GM23248 (cell line): ENCODE measurements around the gene MOV10. TPM values are rescaled to one million over a fixed set of nuclear protein-coding genes. Genes with fewer than 3 reads are reported as not detected.

Experiments used
- DNase-seq: peaks from one replicate; pipeline ENCODE4 v3.0.0-alpha.2; 2015
- H2AFZ ChIP-seq: fragments of 200-600 bp; sonication (generic); 2 replicates; pipeline ENCODE4 v1.6.1; 2016; ENCODE audit warnings: antibody characterized with exemption
- H3F3A ChIP-seq: fragments of 200-600 bp; sonication (generic); 2 replicates; pipeline ENCODE4 v1.6.1; 2016; ENCODE audit warnings: mild to moderate bottlenecking, antibody characterized with exemption, mixed run types; ENCODE audit not compliant: insufficient read depth
- H3K27ac ChIP-seq: fragments of 200-600 bp; sonication (generic); 2 replicates; pipeline ENCODE4 v1.5.1; 2016; ENCODE audit warnings: mild to moderate bottlenecking
- H3K27me3 ChIP-seq: fragments of 200-600 bp; sonication (generic); replicated peaks from 2 replicates; pipeline ENCODE4 v1.6.1; 2016; ENCODE audit warnings: mild to moderate bottlenecking; ENCODE audit not compliant: insufficient read depth
- H3K36me3 ChIP-seq: fragments of 200-600 bp; sonication (generic); 2 replicates; pipeline ENCODE4 v1.6.1; 2016; ENCODE audit warnings: low read depth, mild to moderate bottlenecking
- H3K4me1 ChIP-seq: fragments of 200-600 bp; sonication (generic); 2 replicates; pipeline ENCODE4 v1.6.1; 2016; ENCODE audit warnings: mild to moderate bottlenecking; ENCODE audit not compliant: insufficient read depth
- H3K4me2 ChIP-seq: fragments of 200-600 bp; sonication (generic); one replicate; pipeline ENCODE4 v1.6.1; 2016; ENCODE audit warnings: mild to moderate bottlenecking; ENCODE audit not compliant: unreplicated experiment
- H3K4me3 ChIP-seq: fragments of 200-600 bp; sonication (generic); 2 replicates; pipeline ENCODE4 v1.5.1; 2016; ENCODE audit warnings: mild to moderate bottlenecking
- H3K79me2 ChIP-seq: fragments of 200-600 bp; sonication (generic); 2 replicates; pipeline ENCODE4 v1.6.1; 2016; ENCODE audit warnings: mild to moderate bottlenecking; ENCODE audit not compliant: insufficient read depth
- H3K9ac ChIP-seq: fragments of 200-600 bp; sonication (generic); 2 replicates; pipeline ENCODE4 v1.6.1; 2016; ENCODE audit warnings: mild to moderate bottlenecking
- H3K9me2 ChIP-seq: fragments of 200-600 bp; sonication (generic); 2 replicates; pipeline ENCODE4 v1.6.1; 2016; ENCODE audit warnings: mixed run types, mild to moderate bottlenecking, moderate library complexity; ENCODE audit not compliant: insufficient read depth
- H3K9me3 ChIP-seq: fragments of 200-600 bp; sonication (generic); one replicate; pipeline ENCODE4 v1.6.1; 2017; ENCODE audit warnings: low read depth
- H4K20me1 ChIP-seq: fragments of 200-600 bp; sonication (generic); 2 replicates; pipeline ENCODE4 v1.6.0; 2016; ENCODE audit not compliant: insufficient read depth
- EZH2 ChIP-seq: fragments of 200-600 bp; sonication (generic); IDR thresholded peaks from 2 replicates; pipeline ENCODE4 v1.6.1; 2018; ENCODE audit warnings: antibody characterized with exemption, mild to moderate bottlenecking; ENCODE audit not compliant: insufficient read depth, poor library complexity, severe bottlenecking
- EZH2phosphoT487 ChIP-seq: fragments of 200-600 bp; sonication (generic); IDR thresholded peaks from 2 replicates; pipeline ENCODE4 v1.6.1; 2018; ENCODE audit warnings: antibody characterized with exemption, moderate library complexity, mild to moderate bottlenecking, low read depth; ENCODE audit not compliant: insufficient read depth
- WGBS, 2 experiments: methylation state at CpG; one replicate each; pipeline ENCODE4 v1.1.6; 2015 to 2017; ENCODE audit warnings: low lambda C conversion rate in 2 of 2, low coverage in 1 of 2; ENCODE audit errors: missing lambda C conversion rate in 2 of 2; 5-methylcytosine and 5-hydroxymethylcytosine counted together
- in situ Hi-C: fragments of 300-500 bp; cut with MboI; formaldehyde crosslinking; loops from 2 replicates; pipeline ENCODE4 v1.15.0; 2020
- polyA plus RNA-seq: library from polyadenylated mRNA; unstranded; fragments of >200 nt; fragmentation: Nextera tagmentation; extraction: Ambion mirVana; gene quantifications from 2 replicates; pipeline ENCODE4 v1.2.1, GENCODE V29; 2016
- total RNA-seq: library from RNA; depleted of rRNA; stranded (reverse); fragments of >200 nt; shearing (Covaris generic); gene quantifications from 2 replicates; pipeline ENCODE4 v1.2.3, GENCODE V29; 2014

The MOV10 gene
- total and polyA plus RNA-seq, 2 experiments from 2014 or later = 16.5 to 29.1 TPM

- H3K9me3 ChIP-seq = no peaks in the 10 kb centered on the region
- H3K4me3 ChIP-seq = peak overlapping the region; percentile 70
- DNase-seq = no peak
- H3K9ac ChIP-seq = no peak overlapping the region
- H3K27ac ChIP-seq = no peak overlapping the region
- no peaks in the 10 kb centered on the region for H3K9me2 ChIP-seq
- no peaks in the 10 kb centered on the region for H3K36me3 ChIP-seq
- no peaks in the 10 kb centered on the region for H3K27me3 ChIP-seq
- peak overlapping the region; percentile 69 for H3K4me2 ChIP-seq
- 65 to 67% methylated on average over 14 of the region's 14 CpGs for WGBS, 2 experiments
- in situ Hi-C loops = no loop called here
- H3K4me1 ChIP-seq = peaks cover 3% of the 10 kb centered on the region
- peak overlapping the region; percentile 74; the same call in 1 of the 2 replicates for H2AFZ ChIP-seq
- H3F3A ChIP-seq = peaks cover 5% of the 10 kb centered on the region
- H3K79me2 ChIP-seq = no peaks in the 10 kb centered on the region
- TF ChIP-seq EZH2 (no peak), EZH2phosphoT487 (no peak)
- no peaks in the 10 kb centered on the region for H4K20me1 ChIP-seq
Observed at GRCh38 chr1:112713466-112714312, 39.2 kb downstream of the MOV10 start.

GRCh38 chr1:112714313-112715263, 40.1 kb downstream of the MOV10 start:
- in situ Hi-C loops = no loop called here

GRCh38 chr1:112715264-112716053, 41.0 kb downstream of the MOV10 start, which contains the start of gene PPM1J:
TSS of gene PPM1J (minus strand) at chr1:112715332. CDS start at chr1:112715301, 31 bp downstream.
- no peaks in the 10 kb centered on the region for H3K27me3 ChIP-seq
- H3K4me3 ChIP-seq = peak within 1 kb of the TSS; percentile 70
- H3K79me2 ChIP-seq = no peaks in the 10 kb centered on the region
- peak within 1 kb of the TSS; percentile 69 for H3K4me2 ChIP-seq
- WGBS, 2 experiments = 1 to 2% methylated on average over 27 to 34 of the region's 51 CpGs
- peak within 1 kb of the TSS; percentile 15; the same call in 1 of the 2 replicates for H3K27ac ChIP-seq
- TF ChIP-seq EZH2phosphoT487 (no peak), EZH2 (no peak)
- DNase-seq = peak; percentile 91
- no peaks in the 10 kb centered on the region for H4K20me1 ChIP-seq
- peaks cover 5% of the 10 kb centered on the region for H3F3A ChIP-seq
- H3K9me3 ChIP-seq = no peaks in the 10 kb centered on the region
- peak within 1 kb of the TSS; percentile 91 for H2AFZ ChIP-seq
- H3K36me3 ChIP-seq = no peaks in the 10 kb centered on the region
- H3K4me1 ChIP-seq = peaks cover 3% of the 10 kb centered on the region
- H3K9me2 ChIP-seq = no peaks in the 10 kb centered on the region
- peak within 1 kb of the TSS; percentile 46 for H3K9ac ChIP-seq
- in situ Hi-C loops = no loop called here

More at GRCh38 chr1:112714313-112715263, 40.1 kb downstream of the MOV10 start:
- no peaks in the 10 kb centered on the region for H3K9me2 ChIP-seq
- no peaks in the 10 kb centered on the region for H3K36me3 ChIP-seq
- H4K20me1 ChIP-seq = no peaks in the 10 kb centered on the region
- no peak overlapping the region for H3K27ac ChIP-seq
- H3K79me2 ChIP-seq = no peaks in the 10 kb centered on the region
- peak overlapping the region; percentile 9; the same call in 1 of the 2 replicates for H3K9ac ChIP-seq
- DNase-seq = peak; percentile 60
- peak overlapping the region; percentile 70 for H3K4me3 ChIP-seq
- peaks cover 3% of the 10 kb centered on the region for H3K4me1 ChIP-seq
- H3K4me2 ChIP-seq = peak overlapping the region; percentile 69
- TF ChIP-seq EZH2phosphoT487 (no peak), EZH2 (no peak)
- H3K27me3 ChIP-seq = no peaks in the 10 kb centered on the region
- H3K9me3 ChIP-seq = no peaks in the 10 kb centered on the region
- peak overlapping the region; percentile 74 for H2AFZ ChIP-seq
- peaks cover 5% of the 10 kb centered on the region for H3F3A ChIP-seq
- WGBS, 2 experiments = 1 to 2% methylated on average over 59 to 75 of the region's 86 CpGs
